ENCODE data around the gene SLC25A28. TPM values are rescaled to one million over a fixed set of nuclear protein-coding genes. Genes with fewer than 3 reads are reported as not detected.
A peak's percentile ranks its signal among the peaks of the same experiment; 100 is the strongest.

The SLC25A28 gene, protein sequence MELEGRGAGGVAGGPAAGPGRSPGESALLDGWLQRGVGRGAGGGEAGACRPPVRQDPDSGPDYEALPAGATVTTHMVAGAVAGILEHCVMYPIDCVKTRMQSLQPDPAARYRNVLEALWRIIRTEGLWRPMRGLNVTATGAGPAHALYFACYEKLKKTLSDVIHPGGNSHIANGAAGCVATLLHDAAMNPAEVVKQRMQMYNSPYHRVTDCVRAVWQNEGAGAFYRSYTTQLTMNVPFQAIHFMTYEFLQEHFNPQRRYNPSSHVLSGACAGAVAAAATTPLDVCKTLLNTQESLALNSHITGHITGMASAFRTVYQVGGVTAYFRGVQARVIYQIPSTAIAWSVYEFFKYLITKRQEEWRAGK
- total RNA-seq = 10 to 100 TPM; 38.2 to 46.4 TPM
- long read RNA-seq, partial matches to known transcripts = 2 of 3 reads
- long read RNA-seq, other reads (novel, unspliced or antisense) = 0 of 3 reads

DNA sequence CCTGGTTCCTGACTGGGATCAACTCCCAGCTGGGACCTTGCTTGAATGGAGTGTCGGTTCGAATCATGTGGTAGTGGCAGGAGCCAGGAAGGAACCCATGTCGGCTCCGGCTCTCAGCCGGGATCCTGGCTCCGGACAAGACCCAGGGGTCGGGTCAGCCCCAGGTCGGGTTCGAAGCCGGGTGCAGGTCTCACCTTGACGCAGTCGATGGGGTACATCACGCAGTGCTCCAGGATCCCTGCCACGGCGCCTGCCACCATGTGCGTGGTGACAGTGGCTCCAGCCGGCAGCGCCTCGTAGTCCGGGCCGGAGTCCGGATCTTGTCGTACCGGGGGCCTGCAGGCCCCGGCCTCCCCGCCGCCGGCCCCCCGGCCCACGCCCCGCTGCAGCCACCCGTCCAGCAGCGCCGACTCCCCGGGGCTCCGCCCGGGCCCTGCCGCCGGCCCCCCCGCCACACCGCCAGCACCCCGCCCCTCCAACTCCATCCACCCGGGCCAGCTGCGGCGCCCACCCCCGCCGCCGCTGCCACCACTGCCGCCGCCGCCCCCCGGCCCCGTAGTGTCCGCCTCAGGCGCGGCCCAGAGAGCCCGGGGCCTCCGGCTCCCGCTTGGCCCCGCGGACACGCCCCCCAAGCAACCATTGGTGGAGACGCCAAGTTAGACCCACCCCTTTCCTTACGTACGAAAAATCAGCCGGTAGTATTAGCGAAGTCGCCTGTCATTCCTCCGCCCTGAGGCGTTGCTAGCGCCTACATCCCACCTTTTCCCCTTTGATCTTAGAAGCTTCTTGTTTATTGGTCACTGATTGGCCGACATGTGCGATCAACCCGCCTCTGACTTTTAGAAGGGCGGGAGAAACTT lies at the start of gene SLC25A28:
Gene SLC25A28 (minus strand): TSS at position 589 of the 860 bp plus-strand sequence. CDS start 104 bp downstream, at position 485.
- ATAC-seq (peak; percentile 87 to 90), DNase-seq (peak; percentile 57)
- intact Hi-C loops (cut with DNase I) = loop anchor here (5.0 to 10.0 kb wide), 3 partner anchors 37 to 1155 kb away; partner anchors contain the start of gene ENTPD7 (in 1 of the 2)

GRCh38 chr10:99667108-99667751 lies 47.0 kb upstream of the SLC25A28 start:
- intact Hi-C loops (cut with DNase I) = no loop called here
- no peak for ATAC-seq
- DNase-seq = no peak

GRCh38 chr10:99665304-99665703 lies 45.1 kb upstream of the SLC25A28 start:
- DNase-seq (no peak), ATAC-seq (no peak)
- intact Hi-C loops (cut with DNase I) = no loop called here

- intact Hi-C loops (cut with DNase I) = no loop called here
- ATAC-seq = peak in 1 of 2 donors; percentile 12
- no peak for DNase-seq
Observed at GRCh38 chr10:99661377-99661763, 41.1 kb upstream of the SLC25A28 start.

GRCh38 chr10:99660662-99661376 lies 40.6 kb upstream of the SLC25A28 start:
- no peak for ATAC-seq
- intact Hi-C loops (cut with DNase I) = no loop called here
- no peak for DNase-seq

GRCh38 chr10:99659868-99660366 lies 39.7 kb upstream of the SLC25A28 start:
- intact Hi-C loops (cut with DNase I) = loop anchor here in 1 of 2 donors (5.0 kb wide), 1 partner anchor 38 kb away; the partner anchor contains the start of gene SLC25A28
- no peak for ATAC-seq
- no peak for DNase-seq

GRCh38 chr10:99659031-99659867 lies 39.0 kb upstream of the SLC25A28 start, which contains the start of gene ENTPD7:
Gene ENTPD7 (plus strand): TSS chr10:99659509. CDS start chr10:99659957, 448 bp downstream.
- intact Hi-C loops (cut with DNase I) = loop anchor here in 1 of 2 donors (5.0 kb wide), 1 partner anchor 37 kb away; the partner anchor contains the start of gene SLC25A28
- ATAC-seq (peak; percentile 100), DNase-seq (peak; percentile 97)

GRCh38 chr10:99658622-99659030 lies 38.4 kb upstream of the SLC25A28 start:
- peak in 1 of 2 donors; percentile 11 for ATAC-seq
- intact Hi-C loops (cut with DNase I) = loop anchor here in 1 of 2 donors (5.0 kb wide), 1 partner anchor 36 kb away; the partner anchor contains the start of gene SLC25A28
- peak; percentile 61 for DNase-seq

DNA sequence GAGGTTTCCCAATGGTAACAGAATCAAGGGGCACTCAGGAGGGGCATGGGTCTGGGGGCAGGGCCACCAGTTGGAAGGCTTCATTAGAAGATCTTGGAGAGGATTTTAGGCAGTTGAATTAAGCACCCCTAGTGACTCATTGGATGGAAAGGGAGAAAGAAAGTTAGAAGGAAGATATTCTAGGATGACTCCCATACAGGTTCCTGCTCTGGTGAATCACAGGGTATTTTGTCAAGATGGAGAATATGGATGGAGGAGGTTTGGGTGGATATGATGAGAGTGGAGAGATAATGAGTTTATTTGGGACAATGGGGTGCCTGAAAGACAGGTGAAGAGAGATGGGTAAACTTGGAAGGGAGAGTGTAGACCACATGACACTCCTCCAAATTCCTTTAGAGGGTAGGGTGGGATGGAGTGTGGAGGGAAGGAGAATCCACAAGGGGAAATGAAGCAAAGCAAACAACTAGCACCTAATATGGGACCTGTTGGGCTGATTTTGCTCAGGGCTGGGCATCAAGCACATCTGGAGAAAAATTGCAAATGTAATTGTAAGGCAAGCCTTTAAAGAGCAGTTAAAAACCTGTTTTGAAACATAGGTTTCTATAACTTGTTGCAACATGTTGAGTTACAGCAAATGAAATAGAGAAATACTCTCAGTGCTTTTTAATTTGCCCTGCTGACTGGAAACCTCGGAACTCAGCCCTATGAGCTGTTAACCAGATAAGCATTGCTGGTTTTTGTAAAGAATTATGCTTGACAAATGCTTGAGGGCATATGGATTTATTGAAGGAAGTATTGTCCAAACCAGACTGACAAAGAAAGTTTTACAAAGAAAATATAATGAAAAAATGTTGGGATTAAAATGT lies 36.2 kb upstream of the SLC25A28 start:
- intact Hi-C loops (cut with DNase I) = loop anchor here in 1 of 2 donors (5.0 kb wide), 1 partner anchor 34 kb away; the partner anchor contains the start of gene SLC25A28
- ATAC-seq (no peak), DNase-seq (no peak)

DNA sequence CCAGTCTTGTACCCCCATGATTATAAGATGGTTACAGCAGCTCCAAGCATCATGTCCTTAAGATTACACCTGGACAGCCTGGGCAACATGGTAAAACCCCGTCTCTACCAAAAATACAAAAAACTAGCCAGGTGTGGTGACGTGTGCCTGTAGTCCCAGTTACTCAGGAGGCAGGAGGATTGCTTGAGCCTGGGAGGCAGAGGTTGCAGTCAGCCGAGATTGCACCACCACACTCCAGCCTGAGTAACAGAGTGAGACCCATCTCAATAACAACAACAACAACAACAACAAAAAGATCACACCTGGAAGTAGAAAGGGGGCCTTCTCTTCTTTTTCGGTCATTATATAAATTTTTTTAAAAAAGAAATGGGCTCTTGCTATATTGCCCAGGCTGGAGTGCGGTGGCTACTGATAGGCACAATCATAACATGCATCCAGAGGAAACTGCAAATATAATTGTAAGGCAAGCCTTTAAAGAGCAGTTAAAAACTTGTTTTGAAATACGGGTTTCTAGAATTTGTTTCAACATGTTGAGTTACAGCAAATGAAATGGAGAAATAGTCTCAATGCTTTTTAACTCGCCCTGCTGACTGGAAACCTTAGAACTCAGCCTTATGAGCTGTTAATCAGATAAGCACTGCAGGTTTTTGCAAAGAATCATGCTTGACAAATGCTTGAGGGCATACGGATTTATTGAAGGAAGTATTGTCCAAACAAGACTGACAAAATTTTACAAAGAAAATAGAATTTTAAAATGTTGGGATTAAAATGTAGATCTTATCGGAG lies 34.3 kb upstream of the SLC25A28 start:
- DNase-seq (no peak), ATAC-seq (no peak)
- intact Hi-C loops (cut with DNase I) = loop anchor here in 1 of 2 donors (5.0 kb wide), 1 partner anchor 32 kb away; the partner anchor contains the start of gene SLC25A28

GRCh38 chr10:99652800-99653390 lies 32.7 kb upstream of the SLC25A28 start:
- intact Hi-C loops (cut with DNase I) = no loop called here
- ATAC-seq (no peak), DNase-seq (no peak)

- ATAC-seq (no peak), DNase-seq (no peak)
- intact Hi-C loops (cut with DNase I) = no loop called here
Observed at GRCh38 chr10:99648717-99649116, 28.5 kb upstream of the SLC25A28 start.

GRCh38 chr10:99647601-99648151 lies 27.4 kb upstream of the SLC25A28 start:
- intact Hi-C loops (cut with DNase I) = no loop called here
- DNase-seq (no peak), ATAC-seq (no peak)

GRCh38 chr10:99633832-99634231 lies 13.6 kb upstream of the SLC25A28 start:
- no peak for ATAC-seq
- intact Hi-C loops (cut with DNase I) = no loop called here
- no peak for DNase-seq

GRCh38 chr10:99631496-99631895 lies 11.3 kb upstream of the SLC25A28 start:
- ATAC-seq (no peak), DNase-seq (no peak)
- intact Hi-C loops (cut with DNase I) = no loop called here

Data from left cardiac atrium (tissue), 4 donors.